GM12878 (cell line): Measurements from ENCODE around the gene TIFAB. TPM values are rescaled to one million over a fixed set of nuclear protein-coding genes. Genes with fewer than 3 reads are reported as not detected.

ENCODE experiments used
- ATAC-seq: fragments of 200-7000 bp; cut with Tn5 transposase; 3 replicates; pipeline ENCODE4 v1.9.1; 2020; ENCODE audit warnings: mild to moderate bottlenecking, moderate library complexity
- BruUV-seq: library from RNA; stranded (reverse); fragments of 400-500 nt; replicated peaks from 2 replicates; lab custom pipeline; 2021; lab: Mats Ljungman, UMichigan
- CTCF ChIA-PET: fragments of 300-600 bp; sonication (Branson Sonifier 250); formaldehyde crosslinking; extraction: SDS; loops from one replicate; lab custom pipeline; 2021; ENCODE audit warnings: inconsistent platforms; lab: Yijun Ruan, JAX
- POLR2A ChIA-PET: fragments of 350-600 bp; formaldehyde crosslinking; extraction: SDS; loops from one replicate; lab custom pipeline; 2021; ENCODE audit warnings: inconsistent platforms; lab: Charles Lee
- RAD21 ChIA-PET: fragments of 300-600 bp; sonication (Branson Sonifier 250); formaldehyde crosslinking; loops from one replicate; lab custom pipeline; 2023; ENCODE audit warnings: antibody characterized with exemption; ENCODE audit not compliant: unreplicated experiment; lab: Charles Lee
- SMC1A ChIA-PET: fragments of 300-600 bp; sonication (Branson Sonifier 250); formaldehyde crosslinking; loops from one replicate; lab custom pipeline; 2023; ENCODE audit not compliant: unreplicated experiment, uncharacterized antibody; lab: Charles Lee
- DNase-seq: peaks from one replicate; pipeline ENCODE4 v3.0.0-alpha.2; 2011; ENCODE audit warnings: low read depth, low spot score
- FAIRE-seq: peaks from 3 replicates; lab custom pipeline; 2011; peaks lifted over from hg19 to GRCh38; lab: Jason Lieb, UNC
- H2AFZ ChIP-seq: 2 replicates; pipeline ENCODE4 v1.6.0; 2011; ENCODE audit warnings: low read depth, low read length, control low read depth; ENCODE audit not compliant: control insufficient read depth
- H3K27ac ChIP-seq: 2 replicates; pipeline ENCODE4 v1.5.1; 2011; ENCODE audit warnings: control low read depth; ENCODE audit not compliant: control insufficient read depth, insufficient read depth
- H3K27me3 ChIP-seq, 2 experiments: replicated peaks in 1 of 2; 2 replicates each; pipeline versions ENCODE4 v1.6.0 to v1.6.1; 2011; ENCODE audit warnings: low read length in 1 of 2; ENCODE audit not compliant: control insufficient read depth in 2 of 2, insufficient read depth in 2 of 2
- H3K36me3 ChIP-seq, 2 experiments: 2 replicates each; pipeline ENCODE4 v1.5.1; 2011; ENCODE audit warnings: low read length in 1 of 2; ENCODE audit not compliant: control insufficient read depth in 2 of 2, insufficient read depth in 2 of 2
- H3K4me1 ChIP-seq: 2 replicates; pipeline ENCODE4 v1.6.1; 2011; ENCODE audit warnings: mild to moderate bottlenecking, low read length, moderate library complexity, mixed read lengths; ENCODE audit not compliant: control insufficient read depth, insufficient read depth
- H3K4me2 ChIP-seq: 2 replicates; pipeline ENCODE4 v1.6.0; 2011; ENCODE audit warnings: control low read depth; ENCODE audit not compliant: control insufficient read depth, insufficient read depth
- H3K4me3 ChIP-seq: fragments of 200-600 bp; sonication (generic); 2 replicates; pipeline ENCODE4 v1.5.1; 2016
- H3K79me2 ChIP-seq: 2 replicates; pipeline ENCODE4 v1.6.0; 2011; ENCODE audit warnings: low read length; ENCODE audit not compliant: control insufficient read depth, insufficient read depth
- H3K9ac ChIP-seq: 2 replicates; pipeline ENCODE4 v1.8.0; 2011; ENCODE audit warnings: low read length, control low read depth, mixed read lengths; ENCODE audit not compliant: control insufficient read depth, insufficient read depth
- H3K9me3 ChIP-seq: replicated peaks from 3 replicates; pipeline ENCODE4 v1.5.1; 2011; ENCODE audit warnings: mild to moderate bottlenecking, low read length; ENCODE audit not compliant: control insufficient read depth, insufficient read depth
- H4K20me1 ChIP-seq: 2 replicates; pipeline ENCODE4 v1.6.0; 2011; ENCODE audit not compliant: control insufficient read depth, insufficient read depth
- ASH2L ChIP-seq: fragments of 300-600, 200-600 bp; sonication (generic); IDR thresholded peaks from 2 replicates; pipeline ENCODE4 v1.6.1; 2017; ENCODE audit warnings: low read depth, mild to moderate bottlenecking, borderline replicate concordance
- CEBPB ChIP-seq, 2 experiments: fragments of 150-350 bp in 1 of 2; IDR thresholded peaks; 2 replicates each; pipeline ENCODE4 v1.6.1; 2012 to 2014; ENCODE audit warnings: low read depth in 2 of 2, low read length in 2 of 2, borderline replicate concordance in 1 of 2, inconsistent platforms in 1 of 2
- EGR1 ChIP-seq, 2 experiments: IDR thresholded peaks; 1 replicate in 1 of 2; 2 replicates in 1 of 2; pipeline ENCODE4 v1.6.1; 2011 to 2012; ENCODE audit warnings: low read depth in 2 of 2, low read length in 2 of 2, borderline replicate concordance in 1 of 2, mild to moderate bottlenecking in 1 of 2, moderate library complexity in 1 of 2
- HDGF ChIP-seq: fragments of 450-650 bp; IDR thresholded peaks from 2 replicates; pipeline ENCODE4 v1.6.1; 2016; ENCODE audit warnings: antibody characterized with exemption
- KAT2A ChIP-seq: conservative IDR thresholded peaks from 2 replicates; pipeline ENCODE4 v1.6.1; 2011; ENCODE audit warnings: low read depth, low read length; ENCODE audit not compliant: control insufficient read depth
- NFXL1 ChIP-seq: fragments of 450-650 bp; IDR thresholded peaks from 2 replicates; pipeline ENCODE4 v1.6.1; 2017; ENCODE audit warnings: antibody characterized with exemption, mild to moderate bottlenecking, borderline replicate concordance
- POLR2AphosphoS2 ChIP-seq: IDR thresholded peaks from 2 replicates; pipeline ENCODE4 v1.6.1; 2011; ENCODE audit warnings: low read depth, mild to moderate bottlenecking, low read length, improper control_type of control experiment, moderate library complexity
- RFX5 ChIP-seq: IDR thresholded peaks from 2 replicates; pipeline ENCODE4 v1.6.1; 2011; ENCODE audit warnings: low read depth, low read length, improper control_type of control experiment
- SMAD1 ChIP-seq: fragments of 450-650 bp; IDR thresholded peaks from 2 replicates; pipeline ENCODE4 v1.6.1; 2018; ENCODE audit warnings: mild to moderate bottlenecking, low read depth; ENCODE audit not compliant: partially characterized antibody
- YBX1 ChIP-seq: fragments of 450-650 bp; IDR thresholded peaks from 2 replicates; pipeline ENCODE4 v1.6.1; 2016; ENCODE audit warnings: antibody characterized with exemption
- WGBS: methylation state at CpG from one replicate; pipeline ENCODE4 v1.1.6; 2016; ENCODE audit warnings: low lambda C conversion rate; ENCODE audit not compliant: insufficient replicate concordance, insufficient coverage; ENCODE audit errors: missing lambda C conversion rate; 5-methylcytosine and 5-hydroxymethylcytosine counted together
- in situ Hi-C: fragments of 300-500 bp; cut with MboI; formaldehyde crosslinking; loops from 9 replicates; pipeline ENCODE4 v1.14.3; 2018; ENCODE audit warnings: mixed read lengths
- intact Hi-C: fragments of 100-400 bp; cut with micrococcal nuclease; formaldehyde crosslinking; loops from one replicate; pipeline ENCODE4 v1.14.2; 2022; ENCODE audit not compliant: unreplicated experiment
- polyA plus RNA-seq, 11 experiments: library from polyadenylated mRNA; depleted of rRNA in 4 of 11; unstranded in 6 of 11; stranded (reverse) in 5 of 11; fragments of >200 nt; fragmentation: Nextera tagmentation in 4 of 11; fragmentation: Illumina TruSeq in 1 of 11; extraction: Ambion mirVana in 4 of 11; extraction: Trizol in 1 of 11; gene quantifications; 1 replicate in 1 of 11; 2 replicates in 10 of 11; pipeline versions ENCODE4 v1.2.1 to v1.2.3, GENCODE V29; 2011 to 2016; ENCODE audit warnings: inconsistent platforms in 2 of 11, missing spikeins in 2 of 11, low read depth in 1 of 11
- total RNA-seq, 4 experiments: library from RNA; depleted of rRNA in 3 of 4; stranded (reverse); fragments of >200 nt in 3 of 4; fragmentation: Illumina TruSeq in 1 of 4; extraction: Trizol in 1 of 4; gene quantifications; 2 replicates each; pipeline versions ENCODE4 v1.2.1 to v1.2.3, GENCODE V29; 2013 to 2021
- TF ChIP-seq, protein P1 (sequence below): fragments of 450-650 bp; IDR thresholded peaks from 2 replicates; pipeline ENCODE4 v1.6.1; 2014; ENCODE audit warnings: mild to moderate bottlenecking
- TF ChIP-seq, protein P2 (sequence below): IDR thresholded peaks from 2 replicates; pipeline ENCODE4 v1.6.1; 2012; ENCODE audit warnings: low read depth, low read length, improper control_type of control experiment

The TIFAB gene
- total and polyA plus RNA-seq, 10 of the 15 experiments (the other 5 are each of a cell fraction or from before 2014, with no cell fraction given): not detected

DNA sequence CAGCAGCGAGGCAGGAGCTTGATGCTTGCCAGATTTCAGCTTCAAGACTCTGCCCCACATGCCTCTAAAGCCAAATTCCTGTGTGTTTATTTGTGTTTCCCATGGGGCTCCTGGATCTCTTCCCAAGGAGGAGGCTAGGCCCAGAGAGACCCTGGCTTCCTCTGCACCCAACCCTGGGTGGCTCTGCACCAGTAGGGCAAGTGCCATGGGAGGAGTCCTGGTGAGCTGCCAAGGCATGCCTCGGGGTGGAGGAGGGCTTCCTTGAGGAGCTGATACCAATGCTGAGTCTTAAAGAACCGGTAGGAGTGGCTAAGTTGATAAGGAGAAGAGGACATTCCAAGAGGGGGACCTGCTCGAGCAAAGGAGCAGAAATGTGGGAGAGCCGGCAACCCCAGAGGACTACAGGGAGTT, 6.8 kb upstream of the TIFAB start:
- Histone ChIP-seq H4K20me1 (no peaks in the 10 kb centered on the region), H2AFZ (no peak overlapping the region), H3K79me2 (no peaks in the 10 kb centered on the region), H3K27me3 (peaks cover 0 to 2% of the 10 kb centered on the region in 2 experiments; a peak in 3 of 4 replicates), H3K4me3 (no peak overlapping the region), H3K9me3 (no peaks in the 10 kb centered on the region), H3K36me3 (no peaks in the 10 kb centered on the region), H3K9ac (no peak overlapping the region), H3K27ac (no peak overlapping the region), H3K4me1 (peaks cover 15% of the 10 kb centered on the region)
- in situ Hi-C loops: no loop called here
- FAIRE-seq: no peak
- DNase-seq: no peak
- POLR2A ChIA-PET: no interaction called here
- ATAC-seq: no peak
- CTCF ChIA-PET: interaction anchor here (1.0 to 16.3 kb wide), 11 partner anchors 11 to 371 kb away, joined by 3 to 363 read pairs (median 8); partner anchors contain the start of gene DCANP1
- intact Hi-C loops: no loop called here
- no TSS peak for BruUV-seq
- WGBS: 26% methylated on average over 5 of the region's 5 CpGs
- SMC1A ChIA-PET: interaction anchor here (2.4 to 2.8 kb wide), 2 partner anchors 91 to 94 kb away, joined by 8 to 28 read pairs; no protein-coding TSS in a partner anchor
- TF ChIP-seq, protein P1, sequence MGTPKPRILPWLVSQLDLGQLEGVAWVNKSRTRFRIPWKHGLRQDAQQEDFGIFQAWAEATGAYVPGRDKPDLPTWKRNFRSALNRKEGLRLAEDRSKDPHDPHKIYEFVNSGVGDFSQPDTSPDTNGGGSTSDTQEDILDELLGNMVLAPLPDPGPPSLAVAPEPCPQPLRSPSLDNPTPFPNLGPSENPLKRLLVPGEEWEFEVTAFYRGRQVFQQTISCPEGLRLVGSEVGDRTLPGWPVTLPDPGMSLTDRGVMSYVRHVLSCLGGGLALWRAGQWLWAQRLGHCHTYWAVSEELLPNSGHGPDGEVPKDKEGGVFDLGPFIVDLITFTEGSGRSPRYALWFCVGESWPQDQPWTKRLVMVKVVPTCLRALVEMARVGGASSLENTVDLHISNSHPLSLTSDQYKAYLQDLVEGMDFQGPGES: no peak
- TF ChIP-seq CEBPB (IDR thresholded peaks at IDR 0.05; ENCODE audit: borderline replicate concordance in 1 of 2, low read depth in 2 of 2, low read length in 2 of 2): no peak
- no peak for TF ChIP-seq POLR2AphosphoS2
- no peak for TF ChIP-seq HDGF
- no peak for TF ChIP-seq YBX1
- TF ChIP-seq EGR1 (IDR thresholded peaks at IDR 0.05; ENCODE audit: borderline replicate concordance in 1 of 2, low read depth in 2 of 2, low read length in 2 of 2): no peak
- TF ChIP-seq RFX5: no peak
- TF ChIP-seq, protein P2, sequence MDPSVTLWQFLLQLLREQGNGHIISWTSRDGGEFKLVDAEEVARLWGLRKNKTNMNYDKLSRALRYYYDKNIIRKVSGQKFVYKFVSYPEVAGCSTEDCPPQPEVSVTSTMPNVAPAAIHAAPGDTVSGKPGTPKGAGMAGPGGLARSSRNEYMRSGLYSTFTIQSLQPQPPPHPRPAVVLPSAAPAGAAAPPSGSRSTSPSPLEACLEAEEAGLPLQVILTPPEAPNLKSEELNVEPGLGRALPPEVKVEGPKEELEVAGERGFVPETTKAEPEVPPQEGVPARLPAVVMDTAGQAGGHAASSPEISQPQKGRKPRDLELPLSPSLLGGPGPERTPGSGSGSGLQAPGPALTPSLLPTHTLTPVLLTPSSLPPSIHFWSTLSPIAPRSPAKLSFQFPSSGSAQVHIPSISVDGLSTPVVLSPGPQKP: no peak
- no peak for TF ChIP-seq KAT2A
- no peak for TF ChIP-seq SMAD1
- TF ChIP-seq ASH2L: no peak
- no peak for TF ChIP-seq NFXL1
- TF ChIP-seq, all 136 proteins: peak for 0
- RAD21 ChIA-PET: interaction anchor here (5.0 kb wide), 1 partner anchor 92 kb away, joined by 33 read pairs; no protein-coding TSS in a partner anchor
- no peak overlapping the region for H3K4me2 ChIP-seq
